ENCODE data around the gene CLIC3.

CLIC3 gene, protein sequence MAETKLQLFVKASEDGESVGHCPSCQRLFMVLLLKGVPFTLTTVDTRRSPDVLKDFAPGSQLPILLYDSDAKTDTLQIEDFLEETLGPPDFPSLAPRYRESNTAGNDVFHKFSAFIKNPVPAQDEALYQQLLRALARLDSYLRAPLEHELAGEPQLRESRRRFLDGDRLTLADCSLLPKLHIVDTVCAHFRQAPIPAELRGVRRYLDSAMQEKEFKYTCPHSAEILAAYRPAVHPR

GRCh38 chr9:136996361-136997292, at the start of gene CLIC3:
Gene CLIC3 (minus strand): TSS chr9:136996568. CDS start chr9:136996543, 25 bp downstream.
- Mint-ChIP-seq H3K4me3 (peak within 1 kb of the TSS; percentile 56 to 69), H3K4me1 (peaks cover 34 to 70% of the 10 kb centered on the region in 2 donors), H3K27me3 (peaks cover 0 to 22% of the 10 kb centered on the region in 2 donors), H3K36me3 (peaks cover 12 to 18% of the 10 kb centered on the region in 2 donors), H3K9me3 (no peaks in the 10 kb centered on the region), H3K27ac (peak within 1 kb of the TSS; percentile 51)
- DNase-seq: no peak
- ATAC-seq (replicated peaks): no peak

DNA sequence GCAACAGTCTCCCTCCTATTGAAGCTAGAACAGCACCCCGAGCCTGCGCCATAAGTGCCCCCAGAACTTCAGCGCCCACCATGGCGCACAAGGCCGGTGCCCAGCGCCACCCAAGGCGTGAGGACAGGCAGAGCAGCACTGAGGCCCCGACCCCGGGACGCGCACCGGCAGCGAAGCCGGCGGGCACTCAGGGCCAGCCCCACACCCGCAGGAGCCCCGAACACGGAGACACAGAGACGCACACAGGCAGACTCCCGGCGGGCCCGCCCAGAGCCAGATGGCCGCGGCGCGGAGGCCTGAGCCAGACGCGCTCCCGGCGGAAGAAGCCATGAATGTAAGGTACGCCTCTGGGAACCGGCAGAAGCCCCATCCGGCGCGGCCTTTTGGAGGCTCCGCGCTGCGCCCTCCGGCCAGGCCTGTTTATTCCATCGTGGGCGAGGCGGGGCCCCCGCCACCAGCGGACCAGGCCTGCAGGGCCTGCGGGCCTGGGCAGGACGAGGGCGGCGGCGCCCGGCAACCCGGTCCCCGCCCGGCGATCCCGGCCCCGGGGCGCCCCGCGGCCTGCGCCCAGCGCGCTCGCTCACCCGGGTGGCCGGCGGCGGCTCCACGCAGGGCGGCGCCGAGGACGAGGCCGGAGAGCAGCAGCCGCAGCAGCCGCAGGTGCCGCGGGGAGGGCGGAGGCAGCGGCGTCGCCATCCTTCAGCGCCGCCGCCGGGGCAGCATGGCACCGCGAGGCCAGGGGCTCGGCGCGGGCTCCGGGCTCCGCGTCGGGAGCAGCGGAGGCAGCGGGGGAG, 49.1 kb upstream of the CLIC3 start:
- Mint-ChIP-seq H3K27me3 (peaks cover 56 to 71% of the 10 kb centered on the region in 2 donors), H3K4me1 (peaks cover 8 to 18% of the 10 kb centered on the region in 2 donors), H3K27ac (no peak overlapping the region), H3K9me3 (no peaks in the 10 kb centered on the region), H3K36me3 (peaks cover 0 to 2% of the 10 kb centered on the region in 2 donors), H3K4me3 (peak overlapping the region; percentile 48 to 73)
- ATAC-seq (replicated peaks) (peak; percentile 3 to 30), DNase-seq (no peak)

DNA sequence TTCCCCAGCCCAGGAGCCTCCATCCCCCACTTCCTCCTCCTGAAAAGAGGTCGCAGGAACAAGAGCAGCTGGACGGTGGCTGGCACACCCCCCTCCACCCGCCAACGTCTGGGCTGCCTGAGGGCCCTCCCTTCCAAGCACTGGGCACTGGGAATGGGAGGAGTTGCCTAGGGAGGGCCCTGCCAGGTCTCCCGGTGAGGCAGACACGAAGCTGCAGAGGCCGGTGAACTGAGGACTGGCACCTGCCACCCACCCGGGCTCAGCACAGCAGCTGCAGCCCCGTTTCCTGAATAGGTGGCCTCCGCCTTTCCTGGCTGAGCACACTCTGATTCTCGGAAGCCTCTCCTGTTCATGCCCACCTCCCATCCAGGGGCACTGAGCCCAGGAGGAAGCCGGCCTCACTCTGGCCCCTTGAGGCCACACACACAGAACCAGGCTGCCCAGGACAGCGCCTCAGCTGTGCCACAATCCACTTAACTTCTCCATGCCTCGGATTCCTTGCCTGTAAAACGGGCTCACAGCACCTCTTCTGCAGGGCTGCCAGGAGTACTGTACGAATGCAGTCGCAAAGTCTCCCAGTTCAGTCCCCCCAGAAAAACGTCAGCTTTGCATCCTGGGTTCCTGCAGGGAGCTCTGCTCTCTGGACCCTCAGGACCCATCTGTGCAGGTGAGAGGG, 48.3 kb upstream of the CLIC3 start:
- H3K4me1 Mint-ChIP-seq: peaks cover 8 to 18% of the 10 kb centered on the region in 2 donors
- DNase-seq (no peak), ATAC-seq (replicated peaks) (no peak)
- H3K27me3 Mint-ChIP-seq: peaks cover 54 to 66% of the 10 kb centered on the region in 2 donors
- peak overlapping the region; percentile 48 to 62 for H3K4me3 Mint-ChIP-seq
- no peaks in the 10 kb centered on the region for H3K9me3 Mint-ChIP-seq
- no peak overlapping the region for H3K27ac Mint-ChIP-seq
- peaks cover 0 to 2% of the 10 kb centered on the region in 2 donors for H3K36me3 Mint-ChIP-seq

- no peak overlapping the region for H3K4me3 Mint-ChIP-seq
Observed at GRCh38 chr9:137044037-137044436, 47.7 kb upstream of the CLIC3 start.

DNA sequence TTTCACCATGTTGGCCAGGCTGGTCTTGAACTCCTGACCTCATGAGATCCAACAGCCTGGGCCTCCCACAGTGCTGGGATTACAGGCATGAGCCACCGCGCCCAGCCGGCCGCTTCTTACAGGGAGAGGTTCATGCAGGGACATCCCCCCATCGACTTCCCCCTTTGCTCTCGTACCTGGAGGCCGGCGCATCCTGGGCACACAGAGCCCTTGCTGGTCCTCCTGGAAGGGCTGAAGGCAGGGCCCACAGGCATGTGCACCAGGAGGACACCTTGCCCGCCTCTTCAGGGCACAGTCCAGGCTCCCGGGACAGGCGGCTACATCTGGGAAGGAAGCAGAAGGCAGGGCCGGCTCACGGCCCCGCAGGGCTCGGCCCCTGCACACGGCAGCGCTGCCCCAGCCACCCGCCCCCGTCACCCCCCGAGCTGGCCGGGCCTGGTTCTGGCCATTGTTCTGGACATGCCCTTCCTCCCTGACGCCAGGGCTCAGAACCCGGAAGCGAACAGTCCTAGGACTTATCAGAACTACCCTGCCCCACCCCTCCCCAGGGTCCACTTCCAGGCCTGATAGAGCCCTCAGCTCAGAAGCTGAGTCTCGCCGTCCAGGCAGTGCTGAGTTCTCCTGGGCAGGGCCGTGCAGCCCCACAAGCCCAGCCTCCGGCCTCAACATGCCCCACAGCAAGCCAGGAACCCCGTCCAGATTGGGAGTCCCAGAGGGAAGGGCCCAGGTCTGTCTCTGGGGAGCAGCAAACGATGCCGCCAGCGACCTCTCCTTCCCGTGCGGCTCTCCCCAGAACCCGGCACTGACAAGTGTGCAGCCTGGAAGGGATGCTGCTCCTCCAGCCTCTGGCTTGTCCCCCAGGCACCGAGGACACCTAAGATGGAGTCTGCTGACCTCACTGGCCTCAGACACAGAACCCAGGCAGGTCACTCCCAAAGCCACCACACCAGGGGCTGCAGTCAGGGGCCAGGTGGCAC, 46.7 kb upstream of the CLIC3 start:
- ATAC-seq (replicated peaks): no peak
- peaks cover 48 to 69% of the 10 kb centered on the region in 2 donors for H3K27me3 Mint-ChIP-seq
- H3K4me3 Mint-ChIP-seq: no peak overlapping the region
- no peak for DNase-seq
- peaks cover 8 to 18% of the 10 kb centered on the region in 2 donors for H3K4me1 Mint-ChIP-seq
- H3K36me3 Mint-ChIP-seq: no peaks in the 10 kb centered on the region
- no peak overlapping the region for H3K27ac Mint-ChIP-seq
- H3K9me3 Mint-ChIP-seq: no peaks in the 10 kb centered on the region

More at GRCh38 chr9:137044037-137044436, 47.7 kb upstream of the CLIC3 start:
- Mint-ChIP-seq H3K9me3 (no peaks in the 10 kb centered on the region), H3K36me3 (no peaks in the 10 kb centered on the region), H3K4me1 (peaks cover 8 to 18% of the 10 kb centered on the region in 2 donors), H3K27me3 (peaks cover 50 to 66% of the 10 kb centered on the region in 2 donors), H3K27ac (no peak overlapping the region)
- DNase-seq (no peak), ATAC-seq (replicated peaks) (no peak)

DNA sequence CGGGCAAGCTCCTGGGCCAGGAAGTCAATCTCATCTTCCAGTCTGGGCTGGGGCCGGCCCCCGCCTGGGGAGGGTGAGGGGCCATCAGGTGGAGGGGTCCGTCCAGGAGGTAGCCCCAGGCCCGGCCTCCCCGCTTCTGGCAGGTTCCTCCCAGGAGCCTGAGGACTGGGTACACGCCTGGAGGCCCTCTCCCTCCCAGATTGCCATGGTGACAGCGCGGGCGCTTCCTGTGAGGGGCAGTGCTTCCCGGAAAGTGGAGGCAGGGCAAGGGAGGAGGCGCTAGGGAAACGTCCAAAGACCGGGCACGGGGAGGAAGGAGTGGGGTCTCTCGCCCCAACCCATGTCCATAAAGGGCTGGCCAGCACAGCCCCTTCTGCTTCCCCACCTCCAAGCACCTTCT, 44.8 kb upstream of the CLIC3 start:
- Mint-ChIP-seq H3K4me1 (peaks cover 6 to 10% of the 10 kb centered on the region in 2 donors), H3K27me3 (peaks cover 32 to 51% of the 10 kb centered on the region in 2 donors), H3K9me3 (no peaks in the 10 kb centered on the region), H3K36me3 (no peaks in the 10 kb centered on the region), H3K4me3 (no peak overlapping the region), H3K27ac (no peak overlapping the region)
- ATAC-seq (replicated peaks): no peak
- DNase-seq: no peak

DNA sequence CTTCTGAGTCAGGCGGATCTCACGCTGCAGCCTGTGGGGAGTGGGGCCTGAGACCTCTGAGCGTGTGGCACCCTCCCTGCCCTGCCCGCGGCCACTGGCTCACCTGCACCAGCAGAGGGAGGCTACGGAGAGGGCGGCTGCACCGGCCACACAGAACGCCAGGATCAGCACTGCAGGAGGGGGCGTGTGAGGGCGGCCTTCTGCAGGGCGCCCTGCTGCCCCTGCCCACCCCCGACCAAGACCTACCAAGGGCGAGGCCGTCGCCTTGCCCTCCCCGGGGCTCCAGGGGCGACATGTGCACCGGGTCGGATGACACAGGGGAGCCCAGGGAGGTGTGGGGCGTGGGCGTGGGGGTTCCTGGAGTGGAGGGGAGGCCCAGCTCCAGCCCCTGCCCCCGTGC, 44.2 kb upstream of the CLIC3 start:
- ATAC-seq (replicated peaks) (no peak), DNase-seq (no peak)
- Mint-ChIP-seq H3K27ac (no peak overlapping the region), H3K27me3 (peaks cover 32 to 49% of the 10 kb centered on the region in 2 donors), H3K36me3 (no peaks in the 10 kb centered on the region), H3K4me1 (peaks cover 6 to 10% of the 10 kb centered on the region in 2 donors), H3K4me3 (no peak overlapping the region), H3K9me3 (no peaks in the 10 kb centered on the region)

- Mint-ChIP-seq H3K27me3 (peaks cover 26 to 42% of the 10 kb centered on the region in 2 donors), H3K27ac (no peak overlapping the region), H3K4me3 (no peak overlapping the region), H3K9me3 (no peaks in the 10 kb centered on the region), H3K4me1 (peaks cover 9 to 11% of the 10 kb centered on the region in 2 donors), H3K36me3 (no peaks in the 10 kb centered on the region)
- ATAC-seq (replicated peaks) (no peak), DNase-seq (no peak)
Observed at GRCh38 chr9:137039611-137040366, 43.4 kb upstream of the CLIC3 start.

- ATAC-seq (replicated peaks) (no peak), DNase-seq (no peak)
- Mint-ChIP-seq H3K4me1 (peaks cover 12 to 16% of the 10 kb centered on the region in 2 donors), H3K4me3 (no peak overlapping the region), H3K27me3 (peaks cover 19 to 33% of the 10 kb centered on the region in 2 donors), H3K36me3 (no peaks in the 10 kb centered on the region), H3K27ac (no peak overlapping the region), H3K9me3 (no peaks in the 10 kb centered on the region)
Observed at GRCh38 chr9:137038916-137039315, 42.5 kb upstream of the CLIC3 start.

DNA sequence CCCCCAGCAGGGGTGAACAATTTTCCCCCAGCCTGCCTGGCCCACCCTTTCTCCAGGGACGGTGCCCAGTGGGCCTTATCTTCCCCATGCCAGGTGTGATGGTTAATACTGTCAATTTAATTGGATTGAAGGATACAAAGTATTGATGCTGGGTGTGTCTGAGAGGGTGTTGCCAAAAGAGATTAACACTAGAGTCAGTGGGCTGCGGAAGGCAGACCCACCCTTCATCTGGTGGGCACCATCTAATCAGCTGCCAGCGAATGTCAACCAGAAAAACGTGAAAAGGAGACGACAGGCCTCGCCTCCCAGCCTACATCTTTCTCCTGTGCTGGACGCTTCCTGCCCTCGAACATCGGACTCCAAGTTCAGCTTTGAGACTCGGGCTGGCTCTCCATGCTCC, 41.1 kb upstream of the CLIC3 start:
- peaks cover 21 to 29% of the 10 kb centered on the region in 2 donors for H3K4me1 Mint-ChIP-seq
- peaks cover 9 to 25% of the 10 kb centered on the region in 2 donors for H3K27me3 Mint-ChIP-seq
- no peak overlapping the region for H3K4me3 Mint-ChIP-seq
- no peaks in the 10 kb centered on the region for H3K9me3 Mint-ChIP-seq
- ATAC-seq (replicated peaks) (no peak), DNase-seq (no peak)
- peak overlapping the region; percentile 47 for H3K27ac Mint-ChIP-seq
- H3K36me3 Mint-ChIP-seq: no peaks in the 10 kb centered on the region

DNA sequence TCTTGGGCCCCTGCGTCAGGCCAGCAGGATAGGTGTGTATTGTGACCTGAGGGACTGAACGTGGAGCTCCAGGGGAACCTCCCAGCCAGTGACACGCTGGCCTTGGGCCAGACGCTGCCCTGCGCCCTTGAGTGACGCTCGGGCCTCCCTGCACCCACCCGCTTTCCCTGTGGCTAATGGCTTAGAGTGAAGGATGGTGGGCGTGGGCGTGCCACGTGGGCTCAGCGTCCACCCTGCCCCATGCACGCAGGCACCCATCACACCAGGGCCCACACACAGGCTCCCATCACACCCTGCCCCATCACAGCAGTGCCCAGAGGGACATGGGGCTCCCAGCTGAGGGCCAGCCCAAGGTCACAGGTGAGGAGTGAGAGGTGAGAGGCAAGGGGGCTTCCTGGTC, 40.7 kb upstream of the CLIC3 start:
- Mint-ChIP-seq H3K4me1 (peaks cover 23 to 33% of the 10 kb centered on the region in 2 donors), H3K27ac (no peak overlapping the region), H3K36me3 (no peaks in the 10 kb centered on the region), H3K9me3 (no peaks in the 10 kb centered on the region), H3K4me3 (no peak overlapping the region), H3K27me3 (peaks cover 9 to 25% of the 10 kb centered on the region in 2 donors)
- ATAC-seq (replicated peaks) (no peak), DNase-seq (no peak)

DNA sequence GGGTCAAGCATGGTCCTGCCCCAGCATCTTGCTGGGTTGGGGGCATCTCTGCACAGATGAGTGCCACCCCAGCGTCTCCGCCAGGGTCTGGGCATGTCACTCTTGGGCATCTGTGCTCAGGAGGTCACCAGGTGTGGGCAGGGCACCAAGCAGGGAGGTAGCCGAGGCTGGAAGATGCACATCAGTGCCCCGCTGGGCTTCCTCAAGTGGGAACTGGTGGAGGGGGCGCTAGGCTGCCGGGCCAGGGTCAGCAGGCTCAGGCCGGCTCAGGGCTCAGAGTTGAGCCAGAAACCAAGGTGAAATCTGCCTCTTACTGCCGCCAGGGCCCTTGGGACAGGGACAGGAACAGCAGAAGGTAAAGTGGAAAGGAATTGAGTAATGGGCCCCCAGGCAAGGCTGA, 39.6 kb upstream of the CLIC3 start:
- DNase-seq (no peak), ATAC-seq (replicated peaks) (no peak)
- no peaks in the 10 kb centered on the region for H3K36me3 Mint-ChIP-seq
- no peak overlapping the region for H3K4me3 Mint-ChIP-seq
- no peaks in the 10 kb centered on the region for H3K9me3 Mint-ChIP-seq
- peaks cover 5 to 24% of the 10 kb centered on the region in 2 donors for H3K27me3 Mint-ChIP-seq
- H3K27ac Mint-ChIP-seq: no peak overlapping the region
- peaks cover 28 to 44% of the 10 kb centered on the region in 2 donors for H3K4me1 Mint-ChIP-seq
